Measurements from ENCODE around the gene ITSN1.

ITSN1 gene

GRCh38 chr21:33659568-33659949, 17.3 kb downstream of the ITSN1 start (continued):
- TF ChIP-seq, protein P1, sequence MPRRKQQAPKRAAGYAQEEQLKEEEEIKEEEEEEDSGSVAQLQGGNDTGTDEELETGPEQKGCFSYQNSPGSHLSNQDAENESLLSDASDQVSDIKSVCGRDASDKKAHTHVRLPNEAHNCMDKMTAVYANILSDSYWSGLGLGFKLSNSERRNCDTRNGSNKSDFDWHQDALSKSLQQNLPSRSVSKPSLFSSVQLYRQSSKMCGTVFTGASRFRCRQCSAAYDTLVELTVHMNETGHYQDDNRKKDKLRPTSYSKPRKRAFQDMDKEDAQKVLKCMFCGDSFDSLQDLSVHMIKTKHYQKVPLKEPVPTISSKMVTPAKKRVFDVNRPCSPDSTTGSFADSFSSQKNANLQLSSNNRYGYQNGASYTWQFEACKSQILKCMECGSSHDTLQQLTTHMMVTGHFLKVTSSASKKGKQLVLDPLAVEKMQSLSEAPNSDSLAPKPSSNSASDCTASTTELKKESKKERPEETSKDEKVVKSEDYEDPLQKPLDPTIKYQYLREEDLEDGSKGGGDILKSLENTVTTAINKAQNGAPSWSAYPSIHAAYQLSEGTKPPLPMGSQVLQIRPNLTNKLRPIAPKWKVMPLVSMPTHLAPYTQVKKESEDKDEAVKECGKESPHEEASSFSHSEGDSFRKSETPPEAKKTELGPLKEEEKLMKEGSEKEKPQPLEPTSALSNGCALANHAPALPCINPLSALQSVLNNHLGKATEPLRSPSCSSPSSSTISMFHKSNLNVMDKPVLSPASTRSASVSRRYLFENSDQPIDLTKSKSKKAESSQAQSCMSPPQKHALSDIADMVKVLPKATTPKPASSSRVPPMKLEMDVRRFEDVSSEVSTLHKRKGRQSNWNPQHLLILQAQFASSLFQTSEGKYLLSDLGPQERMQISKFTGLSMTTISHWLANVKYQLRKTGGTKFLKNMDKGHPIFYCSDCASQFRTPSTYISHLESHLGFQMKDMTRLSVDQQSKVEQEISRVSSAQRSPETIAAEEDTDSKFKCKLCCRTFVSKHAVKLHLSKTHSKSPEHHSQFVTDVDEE (CRISPR knock-in tag; IDR thresholded peaks at IDR 0.05) = no peak
- TF ChIP-seq ESRRG (CRISPR knock-in tag; IDR thresholded peaks at IDR 0.05) (no peak), TCF4 (CRISPR knock-in tag; IDR thresholded peaks at IDR 0.05; ENCODE audit: borderline replicate concordance) (no peak)

DNA sequence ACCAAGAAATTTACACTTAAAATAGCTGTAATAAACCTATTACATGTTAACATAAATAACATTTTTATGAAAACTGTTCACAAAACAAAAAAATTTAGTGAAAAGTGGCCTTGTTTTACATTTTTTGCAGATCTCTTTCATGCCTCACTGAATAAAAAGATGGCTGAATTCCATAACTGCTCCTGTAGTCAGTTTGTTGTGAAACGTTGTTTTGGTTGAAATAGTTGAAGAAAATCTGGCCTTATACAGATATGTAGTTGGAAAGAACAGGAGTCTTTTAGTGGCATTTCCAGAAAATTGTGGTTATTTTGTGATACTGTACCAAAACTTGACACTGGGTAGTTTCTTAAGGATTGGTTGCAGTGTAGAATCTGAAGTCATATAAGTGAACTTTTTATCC, 18.1 kb downstream of the ITSN1 start:
- ATAC-seq = no peak

DNA sequence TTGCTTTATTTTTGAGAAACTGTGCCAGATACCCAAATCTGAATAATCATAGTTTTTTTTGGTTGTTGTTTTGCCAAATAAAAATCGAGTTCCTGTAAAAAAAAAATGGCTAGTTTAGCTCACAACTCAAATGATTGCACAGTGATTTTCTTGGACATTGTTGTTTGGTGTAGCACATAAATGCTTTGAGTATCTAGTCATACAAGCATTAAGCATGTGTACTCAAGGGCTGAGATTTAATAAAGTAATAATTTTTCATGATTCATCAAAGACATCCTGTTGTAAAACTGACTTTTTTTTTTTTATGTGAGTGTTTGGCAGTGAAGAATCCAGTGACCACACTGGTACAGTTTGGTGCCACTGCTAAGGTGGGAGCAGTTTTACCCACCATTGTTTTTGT, 18.8 kb downstream of the ITSN1 start:
- ATAC-seq = no peak
- TF ChIP-seq SNAI2 (CRISPR knock-in tag; IDR thresholded peaks at IDR 0.05) = no peak
- TF ChIP-seq OSR1 (CRISPR knock-in tag; IDR thresholded peaks at IDR 0.05) = no peak
- no peak for TF ChIP-seq ISL1 (CRISPR knock-in tag; IDR thresholded peaks at IDR 0.05)
- no peak for TF ChIP-seq ESRRG (CRISPR knock-in tag; IDR thresholded peaks at IDR 0.05)
- TF ChIP-seq ARNTL (CRISPR knock-in tag; IDR thresholded peaks at IDR 0.05; ENCODE audit: borderline replicate concordance, low read depth) = no peak
- TF ChIP-seq ZC3H10 (CRISPR knock-in tag; IDR thresholded peaks at IDR 0.05) = no peak
- no peak for TF ChIP-seq RARB (CRISPR knock-in tag; IDR thresholded peaks at IDR 0.05)
- no peak for TF ChIP-seq ZFP3 (CRISPR knock-in tag; IDR thresholded peaks at IDR 0.05)
- TF ChIP-seq PPARA (CRISPR knock-in tag; IDR thresholded peaks at IDR 0.05; ENCODE audit: borderline replicate concordance) = no peak
- TF ChIP-seq BACH2 (CRISPR knock-in tag; IDR thresholded peaks at IDR 0.05; ENCODE audit: borderline replicate concordance) = no peak
- TF ChIP-seq TCF4 (CRISPR knock-in tag; IDR thresholded peaks at IDR 0.05; ENCODE audit: borderline replicate concordance) = no peak
- TF ChIP-seq, protein P1 (CRISPR knock-in tag; IDR thresholded peaks at IDR 0.05) = no peak

More for the DNA sequence above, 18.1 kb downstream of the ITSN1 start:
- no peak for TF ChIP-seq CREB5 (CRISPR knock-in tag; IDR thresholded peaks at IDR 0.05; ENCODE audit: low read depth)
- TF ChIP-seq PATZ1 (CRISPR knock-in tag; IDR thresholded peaks at IDR 0.05; ENCODE audit: borderline replicate concordance) = no peak
- no peak for TF ChIP-seq CSDC2 (CRISPR knock-in tag; IDR thresholded peaks at IDR 0.05)
- no peak for TF ChIP-seq ESRRG (CRISPR knock-in tag; IDR thresholded peaks at IDR 0.05)
- no peak for TF ChIP-seq ISL1 (CRISPR knock-in tag; IDR thresholded peaks at IDR 0.05)
- no peak for TF ChIP-seq ZNF565 (CRISPR knock-in tag; conservative IDR thresholded peaks at IDR 0.05; ENCODE audit: low read depth)
- TF ChIP-seq GLIS3 (CRISPR knock-in tag; IDR thresholded peaks at IDR 0.05) = no peak
- TF ChIP-seq OSR1 (CRISPR knock-in tag; IDR thresholded peaks at IDR 0.05) = no peak
- TF ChIP-seq ZFP3 (CRISPR knock-in tag; IDR thresholded peaks at IDR 0.05) = no peak
- no peak for TF ChIP-seq BACH2 (CRISPR knock-in tag; IDR thresholded peaks at IDR 0.05; ENCODE audit: borderline replicate concordance)
- TF ChIP-seq, protein P1 (CRISPR knock-in tag; IDR thresholded peaks at IDR 0.05) = no peak
- no peak for TF ChIP-seq ZNF70 (CRISPR knock-in tag; IDR thresholded peaks at IDR 0.05)
- TF ChIP-seq TCF4 (CRISPR knock-in tag; IDR thresholded peaks at IDR 0.05; ENCODE audit: borderline replicate concordance) = no peak
- no peak for TF ChIP-seq ARNTL (CRISPR knock-in tag; IDR thresholded peaks at IDR 0.05; ENCODE audit: borderline replicate concordance, low read depth)
- TF ChIP-seq TOX (CRISPR knock-in tag; IDR thresholded peaks at IDR 0.05; ENCODE audit: borderline replicate concordance) = no peak
- TF ChIP-seq PPARA (CRISPR knock-in tag; IDR thresholded peaks at IDR 0.05; ENCODE audit: borderline replicate concordance) = no peak
- TF ChIP-seq ZFP30 (CRISPR knock-in tag; IDR thresholded peaks at IDR 0.05) = no peak
- no peak for TF ChIP-seq RARB (CRISPR knock-in tag; IDR thresholded peaks at IDR 0.05)
- TF ChIP-seq, protein P2, sequence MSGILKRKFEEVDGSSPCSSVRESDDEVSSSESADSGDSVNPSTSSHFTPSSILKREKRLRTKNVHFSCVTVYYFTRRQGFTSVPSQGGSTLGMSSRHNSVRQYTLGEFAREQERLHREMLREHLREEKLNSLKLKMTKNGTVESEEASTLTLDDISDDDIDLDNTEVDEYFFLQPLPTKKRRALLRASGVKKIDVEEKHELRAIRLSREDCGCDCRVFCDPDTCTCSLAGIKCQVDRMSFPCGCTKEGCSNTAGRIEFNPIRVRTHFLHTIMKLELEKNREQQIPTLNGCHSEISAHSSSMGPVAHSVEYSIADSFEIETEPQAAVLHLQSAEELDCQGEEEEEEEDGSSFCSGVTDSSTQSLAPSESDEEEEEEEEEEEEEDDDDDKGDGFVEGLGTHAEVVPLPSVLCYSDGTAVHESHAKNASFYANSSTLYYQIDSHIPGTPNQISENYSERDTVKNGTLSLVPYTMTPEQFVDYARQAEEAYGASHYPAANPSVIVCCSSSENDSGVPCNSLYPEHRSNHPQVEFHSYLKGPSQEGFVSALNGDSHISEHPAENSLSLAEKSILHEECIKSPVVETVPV (CRISPR knock-in tag; IDR thresholded peaks at IDR 0.05) = no peak
- no peak for TF ChIP-seq ZC3H10 (CRISPR knock-in tag; IDR thresholded peaks at IDR 0.05)
